ENCODE results near the gene SYNGR3.

DNA sequence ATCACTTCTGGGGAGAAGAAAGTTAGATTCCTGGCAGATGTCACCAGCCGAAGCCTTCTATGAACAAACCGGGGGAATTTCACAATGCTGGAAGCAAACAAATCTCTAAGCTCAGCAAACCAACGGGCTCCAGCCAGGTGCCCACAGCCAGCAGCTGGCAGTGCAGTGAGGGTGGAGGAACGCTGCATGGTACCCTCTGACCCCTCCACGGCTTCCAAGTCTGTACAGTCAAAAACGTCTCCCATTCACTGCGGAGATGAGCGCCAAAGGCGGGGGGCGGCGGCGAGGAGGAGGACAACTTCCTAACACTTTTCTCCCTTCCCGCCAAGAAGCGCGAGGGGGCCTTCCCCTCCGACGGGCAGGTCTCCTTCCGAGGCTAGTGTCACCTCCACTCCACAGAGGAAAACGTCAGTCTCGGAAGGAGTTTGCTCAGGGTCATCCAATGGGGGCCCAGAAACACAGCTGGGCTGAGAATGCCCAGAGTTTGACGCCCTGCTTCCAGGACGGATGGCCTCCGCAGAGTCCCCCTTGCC is 18.9 kb downstream of the SYNGR3 start:
- TF ChIP-seq, protein P1, sequence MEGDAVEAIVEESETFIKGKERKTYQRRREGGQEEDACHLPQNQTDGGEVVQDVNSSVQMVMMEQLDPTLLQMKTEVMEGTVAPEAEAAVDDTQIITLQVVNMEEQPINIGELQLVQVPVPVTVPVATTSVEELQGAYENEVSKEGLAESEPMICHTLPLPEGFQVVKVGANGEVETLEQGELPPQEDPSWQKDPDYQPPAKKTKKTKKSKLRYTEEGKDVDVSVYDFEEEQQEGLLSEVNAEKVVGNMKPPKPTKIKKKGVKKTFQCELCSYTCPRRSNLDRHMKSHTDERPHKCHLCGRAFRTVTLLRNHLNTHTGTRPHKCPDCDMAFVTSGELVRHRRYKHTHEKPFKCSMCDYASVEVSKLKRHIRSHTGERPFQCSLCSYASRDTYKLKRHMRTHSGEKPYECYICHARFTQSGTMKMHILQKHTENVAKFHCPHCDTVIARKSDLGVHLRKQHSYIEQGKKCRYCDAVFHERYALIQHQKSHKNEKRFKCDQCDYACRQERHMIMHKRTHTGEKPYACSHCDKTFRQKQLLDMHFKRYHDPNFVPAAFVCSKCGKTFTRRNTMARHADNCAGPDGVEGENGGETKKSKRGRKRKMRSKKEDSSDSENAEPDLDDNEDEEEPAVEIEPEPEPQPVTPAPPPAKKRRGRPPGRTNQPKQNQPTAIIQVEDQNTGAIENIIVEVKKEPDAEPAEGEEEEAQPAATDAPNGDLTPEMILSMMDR (IDR thresholded peaks at IDR 0.05), result no peak
- no peak for TF ChIP-seq POLR2A (IDR thresholded peaks at IDR 0.05)
- no peak for TF ChIP-seq POLR2AphosphoS5 (IDR thresholded peaks at IDR 0.05)

Data from prostate gland (tissue), 2 donors.